Uterus (tissue), 4 donors: ENCODE measurements around the gene PLXNA2. TPM values are rescaled to one million over a fixed set of nuclear protein-coding genes. Genes with fewer than 3 reads are reported as not detected.

Experiments used
- DNase-seq, 2 donors: peaks; one replicate each; pipeline ENCODE4 v3.0.0-alpha.2; 2019 to 2020
- H3K27ac ChIP-seq, 2 donors: fragments of 200-600 bp; sonication (generic); 1 replicate in 1 of 2; 2 replicates in 1 of 2; pipeline ENCODE4 v1.5.1; 2016 to 2018
- H3K27me3 ChIP-seq, 2 donors: fragments of 200-600 bp; sonication (generic); one replicate each; pipeline ENCODE4 v1.5.1; 2018 to 2019; ENCODE audit warnings: control low read depth in 1 of 2
- H3K36me3 ChIP-seq, 2 donors: fragments of 200-600 bp; sonication (generic); one replicate each; pipeline ENCODE4 v1.5.1; 2019; ENCODE audit warnings: control low read depth in 1 of 2
- H3K4me1 ChIP-seq, 2 donors: fragments of 200-600 bp; sonication (generic); one replicate each; pipeline ENCODE4 v1.5.1; 2018 to 2019; ENCODE audit warnings: control low read depth in 1 of 2
- H3K4me3 ChIP-seq, 2 donors: fragments of 200-600 bp; sonication (generic); 1 replicate in 1 of 2; 2 replicates in 1 of 2; pipeline ENCODE4 v1.5.1; 2018 to 2019; ENCODE audit warnings: mild to moderate bottlenecking in 1 of 2
- H3K9me3 ChIP-seq, 2 donors: fragments of 200-600 bp; sonication (generic); one replicate each; pipeline ENCODE4 v1.5.1; 2019; ENCODE audit warnings: control low read depth in 1 of 2
- POLR2A ChIP-seq, 2 donors: fragments of 450-650 bp; IDR thresholded peaks; one replicate each; pipeline ENCODE4 v1.6.1; 2016; ENCODE audit warnings: antibody characterized with exemption in 2 of 2, mild to moderate bottlenecking in 1 of 2, moderate library complexity in 1 of 2
- intact Hi-C: fragments of 100-400 bp; cut with DNase I; formaldehyde crosslinking; loops from one replicate; pipeline ENCODE4 v1.15.1; 2023; ENCODE audit warnings: low total_unique reads
- total RNA-seq, 4 donors: library from RNA; depleted of rRNA in 3 of 4; stranded (reverse); fragments of >200 nt in 3 of 4; gene quantifications; one replicate each; pipeline versions ENCODE4 v1.1.0 to v1.2.4, GENCODE V29; 2014 to 2023
- TF ChIP-seq, protein P1 (sequence below), 4 experiments: fragments of 200-600 bp in 2 of 4; fragments of 450-650 bp in 2 of 4; sonication (generic) in 2 of 4; IDR thresholded peaks; one replicate each; pipeline ENCODE4 v1.5.1; 2016 to 2019; ENCODE audit warnings: antibody characterized with exemption in 4 of 4, mild to moderate bottlenecking in 2 of 4, moderate library complexity in 1 of 4
- donor health status: DM: yes; HTN: yes; CAD: no.

The PLXNA2 gene
- total RNA-seq, 4 donors from 2014 or later: 5.4 to 94.5 (median 9.5) TPM

DNA sequence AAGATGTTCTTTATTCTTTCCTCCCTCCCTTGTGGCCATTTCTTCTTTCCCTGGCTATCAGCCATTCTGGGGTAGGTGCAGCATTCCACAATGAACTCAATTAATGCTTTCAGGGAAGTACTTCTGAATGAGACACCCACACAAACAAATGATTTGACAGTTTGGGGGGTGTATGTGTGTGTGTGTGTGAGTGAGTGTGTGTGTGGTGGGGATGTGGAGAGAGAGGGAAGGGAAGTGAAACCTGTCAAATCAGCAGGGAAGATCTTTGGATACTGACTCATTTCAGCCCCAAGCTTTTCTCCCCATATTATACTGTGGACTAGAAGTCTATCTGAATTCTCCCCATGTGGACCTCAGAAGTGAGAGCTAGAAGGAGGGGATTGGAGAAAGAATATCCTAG, 178.3 kb downstream of the PLXNA2 start:
- TF ChIP-seq, protein P1, sequence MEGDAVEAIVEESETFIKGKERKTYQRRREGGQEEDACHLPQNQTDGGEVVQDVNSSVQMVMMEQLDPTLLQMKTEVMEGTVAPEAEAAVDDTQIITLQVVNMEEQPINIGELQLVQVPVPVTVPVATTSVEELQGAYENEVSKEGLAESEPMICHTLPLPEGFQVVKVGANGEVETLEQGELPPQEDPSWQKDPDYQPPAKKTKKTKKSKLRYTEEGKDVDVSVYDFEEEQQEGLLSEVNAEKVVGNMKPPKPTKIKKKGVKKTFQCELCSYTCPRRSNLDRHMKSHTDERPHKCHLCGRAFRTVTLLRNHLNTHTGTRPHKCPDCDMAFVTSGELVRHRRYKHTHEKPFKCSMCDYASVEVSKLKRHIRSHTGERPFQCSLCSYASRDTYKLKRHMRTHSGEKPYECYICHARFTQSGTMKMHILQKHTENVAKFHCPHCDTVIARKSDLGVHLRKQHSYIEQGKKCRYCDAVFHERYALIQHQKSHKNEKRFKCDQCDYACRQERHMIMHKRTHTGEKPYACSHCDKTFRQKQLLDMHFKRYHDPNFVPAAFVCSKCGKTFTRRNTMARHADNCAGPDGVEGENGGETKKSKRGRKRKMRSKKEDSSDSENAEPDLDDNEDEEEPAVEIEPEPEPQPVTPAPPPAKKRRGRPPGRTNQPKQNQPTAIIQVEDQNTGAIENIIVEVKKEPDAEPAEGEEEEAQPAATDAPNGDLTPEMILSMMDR (IDR thresholded peaks at IDR 0.05): no peak
- TF ChIP-seq POLR2A (IDR thresholded peaks at IDR 0.05): no peak
- no peak for DNase-seq
- intact Hi-C loops: no loop called here
- Histone ChIP-seq H3K4me1 (no peaks in the 10 kb centered on the region), H3K9me3 (no peaks in the 10 kb centered on the region), H3K36me3 (no peaks in the 10 kb centered on the region), H3K27me3 (no peaks in the 10 kb centered on the region), H3K27ac (no peak overlapping the region), H3K4me3 (no peak overlapping the region)

DNA sequence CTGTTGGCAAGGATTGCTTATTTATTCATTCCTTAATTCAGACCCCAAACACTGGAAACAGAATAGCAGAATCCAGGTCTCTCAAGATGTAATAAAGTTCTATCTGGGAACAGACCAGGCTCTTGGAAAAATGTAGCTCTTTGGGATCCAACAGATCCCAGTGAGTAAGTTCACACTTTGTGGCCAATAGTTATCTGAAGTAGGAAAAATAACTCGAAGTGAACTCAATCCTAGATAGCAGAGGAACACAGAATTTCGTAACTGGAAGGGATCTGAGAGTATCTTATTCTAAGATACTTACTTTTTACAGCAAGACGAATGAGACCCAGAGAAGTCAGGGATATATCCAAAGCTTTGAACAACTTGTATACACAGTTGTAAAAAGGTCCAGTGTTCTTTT, 182.6 kb downstream of the PLXNA2 start:
- DNase-seq: no peak
- H3K27ac ChIP-seq: no peak overlapping the region

DNA sequence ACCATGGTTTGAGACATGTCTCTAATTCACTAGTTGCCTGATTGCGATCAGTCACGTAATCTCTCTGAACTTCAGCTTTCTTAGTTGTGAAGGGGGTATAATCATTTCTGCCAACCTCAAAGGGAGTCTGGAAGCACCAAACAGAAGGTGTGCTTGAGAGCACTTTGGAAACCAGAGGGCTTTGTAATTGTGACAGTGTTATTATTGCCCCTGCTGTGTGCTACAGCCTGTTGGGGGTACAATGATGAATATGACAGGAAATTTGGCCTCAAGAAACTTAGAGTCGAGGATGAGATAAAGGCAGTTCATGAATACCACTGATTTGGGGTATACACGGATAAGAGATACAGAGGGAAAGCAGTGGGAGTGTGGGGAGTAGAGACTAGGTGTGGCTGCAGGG, 183.1 kb downstream of the PLXNA2 start:
- Histone ChIP-seq H3K4me3 (no peak overlapping the region), H3K36me3 (no peaks in the 10 kb centered on the region), H3K27me3 (no peaks in the 10 kb centered on the region), H3K27ac (no peak overlapping the region), H3K9me3 (no peaks in the 10 kb centered on the region), H3K4me1 (no peaks in the 10 kb centered on the region)
- DNase-seq: no peak
- intact Hi-C loops: no loop called here
- TF ChIP-seq POLR2A (IDR thresholded peaks at IDR 0.05): no peak
- TF ChIP-seq, protein P1 (IDR thresholded peaks at IDR 0.05): no peak

More for the DNA sequence above, 182.6 kb downstream of the PLXNA2 start:
- no peaks in the 10 kb centered on the region for H3K9me3 ChIP-seq
- no peak overlapping the region for H3K4me3 ChIP-seq
- H3K27me3 ChIP-seq: no peaks in the 10 kb centered on the region
- no peak for TF ChIP-seq POLR2A (IDR thresholded peaks at IDR 0.05)
- TF ChIP-seq, protein P1 (IDR thresholded peaks at IDR 0.05): no peak
- H3K36me3 ChIP-seq: no peaks in the 10 kb centered on the region
- no peaks in the 10 kb centered on the region for H3K4me1 ChIP-seq
- intact Hi-C loops: no loop called here

DNA sequence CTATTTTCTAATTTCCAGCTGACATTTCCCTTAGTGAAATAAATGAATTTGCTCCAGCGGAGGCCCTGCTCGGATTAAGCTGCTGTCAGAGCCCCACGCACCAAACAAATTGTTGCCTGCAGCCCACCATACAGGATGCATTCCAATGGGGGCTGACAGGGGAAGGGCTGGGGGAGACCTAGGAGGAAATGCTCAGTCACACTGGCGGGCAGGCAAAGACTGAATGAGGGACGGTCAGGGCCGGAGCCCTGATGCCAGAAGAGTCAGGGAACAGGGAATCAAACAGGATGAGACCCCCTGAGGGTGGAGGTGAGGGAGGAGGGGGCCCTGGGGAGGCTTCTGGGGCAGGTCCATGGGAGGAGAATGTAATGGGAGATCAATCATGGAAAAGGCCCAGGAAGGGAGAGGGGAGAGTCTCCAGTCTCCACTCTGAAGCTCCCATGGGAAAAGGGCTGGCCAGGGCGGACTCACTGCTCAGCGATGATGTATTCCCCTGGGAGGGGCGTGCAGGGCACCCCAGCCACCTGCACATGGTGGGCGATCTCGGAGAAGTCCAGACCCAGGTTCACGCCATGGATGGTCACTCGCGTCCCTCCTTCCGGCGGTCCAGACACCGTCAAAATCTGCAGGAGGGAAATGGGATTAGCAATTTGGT, 183.8 kb downstream of the PLXNA2 start:
- intact Hi-C loops: no loop called here
- no peak for DNase-seq
- Histone ChIP-seq H3K9me3 (no peaks in the 10 kb centered on the region), H3K4me3 (no peak overlapping the region), H3K36me3 (no peaks in the 10 kb centered on the region), H3K27ac (no peak overlapping the region), H3K27me3 (no peaks in the 10 kb centered on the region), H3K4me1 (no peaks in the 10 kb centered on the region)
- no peak for TF ChIP-seq POLR2A (IDR thresholded peaks at IDR 0.05)
- TF ChIP-seq, protein P1 (IDR thresholded peaks at IDR 0.05): no peak

DNA sequence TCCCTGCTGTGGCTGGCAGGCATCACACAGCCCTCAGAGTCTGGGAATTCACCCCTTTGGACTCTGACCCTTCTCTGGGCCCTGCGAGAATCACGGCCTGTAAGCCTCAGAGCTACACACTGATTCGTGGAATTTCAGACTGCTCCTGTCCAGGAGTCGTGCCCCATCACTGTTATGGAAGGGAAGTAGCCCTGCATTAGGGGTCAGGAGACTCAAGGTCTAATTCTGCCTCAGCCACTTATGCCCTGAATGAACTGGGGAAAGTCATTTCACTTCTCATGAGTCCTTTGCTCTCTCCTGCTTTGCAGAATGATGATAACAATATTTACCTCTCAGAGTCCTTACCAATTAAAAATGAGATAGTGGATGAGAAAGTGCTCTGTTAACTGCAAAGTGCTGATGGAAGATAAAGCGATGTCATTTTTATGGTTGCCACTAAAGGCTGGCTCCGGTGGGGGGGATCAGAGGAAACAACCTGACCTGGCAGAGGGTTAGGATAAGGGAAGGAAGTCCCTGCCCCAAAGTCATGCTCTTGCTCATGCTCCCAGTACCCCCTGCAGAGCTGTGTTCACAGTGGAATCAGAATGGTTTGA, 184.7 kb downstream of the PLXNA2 start:
- no peak overlapping the region for H3K27ac ChIP-seq
- TF ChIP-seq, protein P1 (IDR thresholded peaks at IDR 0.05): no peak
- TF ChIP-seq POLR2A (IDR thresholded peaks at IDR 0.05): no peak
- H3K27me3 ChIP-seq: no peaks in the 10 kb centered on the region
- DNase-seq: no peak
- no peaks in the 10 kb centered on the region for H3K36me3 ChIP-seq
- no peak overlapping the region for H3K4me3 ChIP-seq
- H3K4me1 ChIP-seq: no peaks in the 10 kb centered on the region
- intact Hi-C loops: no loop called here
- no peaks in the 10 kb centered on the region for H3K9me3 ChIP-seq
